HG03442 (cell line): ENCODE measurements around the gene LRP2.
"Not testable (repeated sequence)": the region's sequence is repeated elsewhere in the genome, so short reads cannot be mapped to it uniquely, and the experiment has no call there.

Experiments
- ATAC-seq: cut with Tn5 transposase; IDR thresholded peaks from one replicate; pipeline ENCODE4 v1.9.1; 2021; ENCODE audit warnings: mild to moderate bottlenecking, moderate library complexity; ENCODE audit not compliant: unreplicated experiment

LRP2 gene

DNA sequence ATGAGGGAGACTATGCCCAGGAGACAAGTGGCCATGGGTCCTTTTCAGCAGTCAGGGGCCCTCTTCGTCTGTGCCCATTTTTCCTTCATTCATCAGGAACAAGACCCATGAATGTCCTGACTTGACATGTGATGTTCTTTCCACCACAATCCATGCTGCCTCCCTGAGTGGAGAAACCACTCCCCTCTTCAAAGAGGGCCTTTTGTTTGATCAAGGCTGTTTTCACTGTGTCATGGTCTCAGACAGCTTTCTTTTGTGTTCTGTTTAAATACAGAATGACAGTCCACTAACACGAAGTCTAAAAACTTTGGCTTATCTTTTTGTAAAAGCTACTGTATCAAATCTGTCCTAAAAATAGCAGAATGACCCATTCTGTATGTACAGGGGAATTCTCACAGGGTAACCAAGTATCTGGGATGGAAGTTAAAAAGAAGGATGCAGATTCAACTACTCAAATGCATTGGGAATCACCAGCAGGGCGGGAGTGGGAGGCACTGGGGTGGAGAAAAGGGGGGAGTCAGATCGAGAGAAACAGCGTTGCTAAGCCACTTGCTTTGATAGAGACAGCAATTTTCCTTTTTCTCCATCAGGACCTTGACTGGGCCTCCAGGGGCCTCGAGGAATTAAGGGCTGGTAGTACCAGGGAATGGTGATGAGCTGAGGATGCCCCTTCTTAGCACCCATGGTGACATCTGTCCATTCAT is 13.9 kb downstream of the LRP2 start:
- ATAC-seq, result no peak

DNA sequence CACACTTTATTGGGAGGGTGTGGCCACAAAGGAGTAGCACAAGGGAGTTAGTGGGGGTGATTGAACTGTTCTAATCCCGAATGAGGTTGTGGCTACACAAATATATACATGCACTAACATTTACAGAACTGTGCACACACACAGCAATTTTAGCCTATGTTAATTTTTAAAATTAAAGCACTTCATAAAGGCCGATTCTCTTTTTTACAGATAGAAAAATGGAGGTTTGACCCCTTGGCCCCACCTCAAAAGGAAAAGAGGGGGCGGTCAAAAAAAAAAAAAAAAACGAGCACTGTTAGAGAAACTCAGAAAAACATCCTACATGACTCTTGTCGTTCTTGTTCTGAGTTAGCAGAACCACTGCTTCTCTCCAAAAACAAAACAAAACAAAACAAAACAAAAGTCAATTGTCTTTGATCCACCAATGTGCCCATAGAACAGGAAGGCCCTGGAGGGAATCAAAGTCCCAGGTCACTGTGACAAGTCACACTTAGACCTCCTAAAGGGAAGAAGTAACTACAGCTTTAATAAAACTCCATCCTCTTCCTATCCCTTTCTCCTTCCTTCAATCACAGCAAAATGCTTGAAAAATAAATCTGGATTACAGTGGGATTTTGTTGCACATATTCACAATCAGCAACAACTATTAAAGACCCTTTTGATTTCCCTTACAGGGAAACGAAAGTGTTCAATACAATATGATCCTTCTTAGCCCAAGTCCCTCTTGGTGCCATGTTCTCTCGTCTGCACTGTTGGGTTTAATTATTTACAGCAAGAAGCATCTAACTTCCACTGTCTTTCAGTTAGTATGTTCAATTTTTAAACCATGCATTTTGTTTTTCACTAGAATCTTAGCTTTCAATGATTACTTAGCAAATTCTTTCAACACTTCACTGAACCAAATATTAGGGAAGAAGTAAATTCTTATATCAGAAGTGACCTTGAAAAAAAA is 16.6 kb downstream of the LRP2 start:
- no peak for ATAC-seq

DNA sequence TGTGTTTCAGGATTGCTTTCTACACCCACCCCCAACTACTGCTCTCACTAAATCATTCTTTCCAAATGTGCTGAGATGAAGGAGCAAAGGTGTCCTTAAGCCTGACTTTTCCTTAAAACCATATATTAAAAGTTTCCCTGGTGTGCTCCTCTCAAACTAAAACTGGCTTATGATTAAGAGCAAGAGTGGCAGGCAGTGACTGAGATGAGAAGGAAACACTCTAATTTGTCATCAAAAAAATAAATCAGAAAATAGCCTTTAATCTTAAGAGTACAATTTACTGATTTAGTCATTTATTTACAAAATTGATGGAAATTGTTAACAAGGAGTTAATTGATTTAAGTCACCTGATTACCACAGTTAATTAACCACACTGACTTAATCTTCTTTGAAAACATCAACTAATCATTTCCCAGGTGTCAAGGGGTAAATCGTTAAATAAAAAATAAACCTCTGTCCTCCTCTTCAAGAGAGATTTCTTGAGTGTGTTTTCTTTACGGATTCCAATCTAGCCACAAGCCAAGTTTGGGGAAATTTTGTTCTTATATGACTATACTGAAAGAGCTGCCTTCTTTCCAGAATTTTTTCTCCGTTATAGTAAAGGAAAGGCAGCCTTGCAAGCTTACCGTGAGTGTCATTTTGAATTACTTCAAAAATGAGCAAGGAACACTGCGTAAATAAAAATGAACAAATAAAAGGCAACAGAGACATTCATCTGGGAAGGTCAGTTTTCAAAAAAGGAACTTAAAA is 17.4 kb downstream of the LRP2 start:
- no peak for ATAC-seq

DNA sequence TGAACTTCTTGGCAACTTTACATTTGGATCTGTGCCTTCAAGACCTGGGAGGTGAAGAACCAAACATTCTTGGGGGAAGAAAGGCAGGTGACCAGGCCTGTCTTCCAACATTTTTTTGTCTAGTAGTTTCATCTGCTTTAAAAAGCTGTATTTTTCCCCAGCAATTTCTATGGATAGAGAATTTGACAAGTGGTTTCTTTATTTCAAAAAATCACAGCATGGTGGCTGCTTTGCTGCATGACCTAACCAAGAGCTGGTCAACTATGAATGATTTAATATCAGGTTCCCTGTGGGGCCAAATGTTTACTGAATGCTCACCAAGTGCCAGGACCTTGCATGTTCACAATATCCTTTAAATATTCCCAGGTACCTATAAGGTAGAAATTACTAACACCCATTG is 19.1 kb downstream of the LRP2 start:
- no peak for ATAC-seq

DNA sequence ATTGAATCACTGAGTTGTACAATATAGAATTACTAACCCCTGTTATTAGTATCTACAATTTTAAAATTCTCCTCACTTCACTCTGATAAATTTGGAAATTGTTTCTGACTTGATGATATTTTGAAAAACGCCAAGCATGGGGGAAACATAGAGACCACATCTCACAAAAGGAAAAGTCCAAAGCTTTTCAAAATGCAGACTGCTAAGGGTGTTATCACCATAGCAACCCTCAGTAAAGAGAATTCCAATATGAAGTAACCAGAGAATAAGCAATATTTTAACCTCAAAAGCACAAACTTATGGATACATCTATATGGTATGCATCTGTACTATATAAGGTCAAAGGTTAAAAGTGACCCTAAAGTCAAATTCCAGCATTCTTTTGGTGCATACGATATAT is 22.7 kb downstream of the LRP2 start:
- no peak for ATAC-seq

DNA sequence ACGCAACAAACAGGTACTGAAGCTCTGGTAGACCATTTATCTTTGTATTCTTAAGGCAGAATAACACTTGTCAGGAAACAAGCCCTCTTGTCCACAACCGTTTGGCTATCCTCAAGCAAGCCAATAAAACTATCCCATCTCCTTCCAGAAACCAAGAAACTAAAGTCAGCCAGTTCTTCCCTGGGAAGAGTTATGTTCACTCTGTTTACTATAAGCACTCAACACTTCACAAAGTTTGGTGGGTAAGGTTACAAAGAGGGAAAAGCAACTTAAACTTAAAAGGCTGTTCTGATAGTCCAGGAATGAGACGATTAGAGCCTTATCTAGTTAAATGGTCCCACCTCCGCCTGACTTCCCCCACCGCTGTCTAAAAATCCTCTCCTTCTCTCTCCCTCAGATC is 25.6 kb downstream of the LRP2 start:
- no peak for ATAC-seq

DNA sequence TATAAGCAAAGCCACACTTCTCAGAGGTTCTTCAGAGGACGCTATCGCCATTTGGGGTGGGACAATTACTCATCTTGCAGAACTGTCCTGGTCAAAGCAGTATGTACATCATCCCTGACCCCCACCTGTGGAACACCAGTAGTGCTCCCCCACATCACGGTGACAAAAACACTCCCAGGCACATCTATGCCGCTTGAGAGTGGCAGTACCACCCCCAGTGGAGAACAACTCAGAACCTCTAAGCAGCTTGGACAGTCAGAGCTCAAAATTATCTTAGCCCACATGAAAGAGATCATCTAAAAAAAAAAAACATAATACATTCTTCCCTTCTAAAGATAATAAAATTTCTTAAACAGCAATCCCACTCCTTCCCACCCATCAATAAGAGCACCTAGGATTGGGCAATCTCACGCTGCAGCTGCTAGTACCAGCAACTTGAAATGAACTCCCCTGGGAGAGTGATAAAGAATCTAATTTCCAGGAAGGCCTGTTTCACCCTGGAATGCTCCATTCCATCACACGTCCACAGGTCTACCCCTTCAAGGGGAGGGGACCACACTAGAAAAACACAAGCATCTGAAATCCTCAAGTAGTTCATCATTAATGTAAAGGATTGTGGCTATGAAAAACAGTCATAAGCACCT is 31.7 kb downstream of the LRP2 start:
- no peak for ATAC-seq

DNA sequence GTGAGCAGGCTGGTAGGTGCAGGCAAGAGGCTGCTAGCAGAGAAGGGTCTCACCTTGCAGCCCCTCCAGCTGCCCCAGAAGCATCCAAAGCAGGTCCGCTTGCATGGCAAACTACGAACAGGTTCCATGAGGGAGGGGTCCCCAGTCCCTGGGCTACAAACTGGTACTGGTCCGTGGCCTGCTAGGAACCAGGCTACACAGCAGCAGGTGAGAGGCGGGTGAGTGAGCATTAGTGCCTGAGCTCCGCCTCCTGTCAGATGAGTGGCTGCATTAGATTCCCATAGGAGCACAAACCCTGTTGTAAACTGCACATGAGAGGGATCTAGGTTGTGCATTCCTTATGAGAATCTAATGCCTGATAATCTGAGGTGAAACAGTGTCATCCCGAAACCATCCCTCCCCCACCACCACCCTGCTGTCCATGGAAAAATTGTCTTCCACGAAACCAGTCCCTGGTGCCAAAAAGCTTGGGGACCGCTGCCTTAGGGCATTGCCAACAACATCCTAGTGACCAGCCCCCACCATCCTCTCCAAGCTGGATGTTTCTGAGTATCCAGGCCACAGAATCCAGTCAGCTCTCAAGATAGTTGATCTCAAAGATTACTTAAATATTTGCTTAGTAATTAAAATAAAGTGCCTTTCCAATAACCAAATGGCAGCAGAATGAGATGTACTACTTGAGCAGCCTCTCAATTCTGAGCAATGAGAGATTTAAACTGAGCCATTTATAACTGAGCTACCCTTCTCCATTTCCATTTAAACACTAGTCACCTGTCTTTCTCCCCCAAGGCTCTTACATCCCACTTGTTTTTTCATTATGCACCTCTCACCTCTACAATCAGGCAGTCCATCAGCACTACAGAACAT is 32.4 kb downstream of the LRP2 start:
- no peak for ATAC-seq

DNA sequence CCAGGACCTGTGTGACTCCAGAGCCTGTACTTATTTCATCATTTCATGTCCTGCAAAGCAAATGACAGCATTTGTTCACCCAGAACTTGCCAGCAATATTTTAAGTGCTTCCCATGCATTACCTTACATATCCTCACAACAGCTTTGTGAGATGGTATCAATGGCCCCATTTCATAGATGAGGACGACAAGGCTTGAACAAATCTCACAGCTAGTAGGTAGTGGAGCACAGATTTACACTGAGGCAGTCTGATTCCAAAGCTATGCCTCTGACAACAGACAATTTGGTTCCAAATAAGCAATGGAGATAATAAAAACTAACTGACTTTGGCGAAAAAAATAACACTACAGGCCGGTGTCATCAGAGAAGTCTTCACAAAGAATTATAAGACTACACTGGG is 33.5 kb downstream of the LRP2 start:
- ATAC-seq, result no peak

DNA sequence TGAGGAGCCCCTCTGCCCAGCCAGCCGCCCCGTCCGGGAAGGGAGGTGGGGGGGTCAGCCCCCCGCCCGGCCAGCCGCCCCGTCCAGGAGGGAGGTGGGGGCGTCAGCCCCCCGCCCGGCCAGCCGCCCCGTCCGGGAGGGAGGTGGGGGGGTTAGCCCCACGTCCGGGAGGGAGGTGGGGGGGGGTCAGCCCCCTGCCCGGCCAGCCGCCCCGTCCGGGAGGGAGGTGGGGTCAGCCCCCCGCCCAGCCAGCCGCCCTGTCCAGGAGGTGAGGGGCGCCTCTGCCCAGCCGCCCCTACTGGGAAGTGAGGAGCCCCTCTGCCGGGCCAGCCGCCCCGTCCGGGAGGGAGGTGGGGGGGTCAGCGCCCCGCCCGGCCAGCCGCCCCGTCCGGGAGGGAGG is 34.5 kb downstream of the LRP2 start:
- ATAC-seq, result not testable (repeated sequence)

DNA sequence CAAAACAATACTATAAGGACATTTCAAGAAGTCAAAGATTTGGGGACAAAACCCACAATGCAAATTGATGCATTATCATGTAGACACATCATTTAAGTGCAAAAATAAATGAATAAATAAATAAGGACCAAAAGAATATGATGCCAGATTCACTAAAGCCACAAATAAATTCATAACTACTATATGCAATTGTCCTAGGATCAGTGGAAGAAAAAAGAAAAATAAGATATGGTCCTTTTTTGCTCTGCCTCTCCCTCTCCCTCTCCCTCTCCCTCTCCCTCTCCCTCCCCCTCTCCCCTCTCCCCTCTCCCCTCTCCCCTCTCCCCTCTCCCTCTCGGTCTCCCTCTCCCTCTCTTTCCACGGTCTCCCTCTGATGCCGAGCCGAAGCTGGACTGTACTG is 36.4 kb downstream of the LRP2 start:
- not testable (repeated sequence) for ATAC-seq

DNA sequence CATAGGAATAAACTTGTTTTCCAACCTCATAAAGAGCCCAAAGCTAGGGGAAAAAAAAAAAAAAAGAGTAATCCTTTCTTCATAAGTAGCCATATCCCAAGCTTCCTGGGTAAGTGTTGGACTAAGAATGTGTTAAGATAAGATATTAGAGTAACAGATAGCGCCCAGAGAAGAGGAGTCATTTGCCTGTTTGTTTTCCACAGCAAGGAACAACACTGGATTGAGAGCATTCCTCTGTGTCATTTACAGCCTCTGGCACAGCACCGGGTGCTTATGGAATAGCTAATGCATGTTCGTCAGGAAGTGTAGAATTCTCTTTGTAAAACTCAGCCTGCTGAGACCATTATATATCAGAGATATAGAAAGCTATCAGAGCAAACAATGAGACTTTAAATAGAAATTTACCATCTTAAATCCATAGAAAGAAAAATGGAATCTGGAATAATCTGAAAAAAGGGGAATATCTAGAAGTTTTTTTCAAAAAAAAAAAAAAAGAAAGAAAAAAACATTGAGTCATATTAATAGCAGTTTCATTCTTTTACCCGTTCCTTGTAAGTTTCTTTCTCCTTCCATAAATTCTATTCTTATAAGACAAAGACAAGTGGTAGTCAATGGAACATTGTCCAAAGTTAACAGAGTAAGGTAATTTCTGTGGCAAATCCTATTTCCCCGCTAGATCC is 37.6 kb downstream of the LRP2 start:
- ATAC-seq, result no peak

DNA sequence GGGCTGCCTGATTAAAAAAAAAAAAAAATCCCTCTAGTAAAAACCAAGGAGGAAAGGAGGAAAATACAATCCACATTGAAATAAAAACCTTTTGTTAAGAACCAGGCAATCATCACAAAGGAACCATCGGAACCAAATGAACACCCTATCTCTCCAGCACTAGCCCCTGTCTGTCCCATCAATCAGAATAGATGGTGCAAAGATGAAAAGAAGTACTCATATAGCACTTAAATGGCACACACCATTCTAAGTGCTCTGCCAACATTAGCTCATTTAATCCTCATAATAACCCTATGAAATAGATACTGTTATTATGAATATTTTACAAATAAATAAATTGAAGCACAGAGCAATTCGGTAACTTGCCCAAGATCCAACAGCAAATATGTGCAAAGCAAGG is 38.5 kb downstream of the LRP2 start:
- ATAC-seq, result no peak

DNA sequence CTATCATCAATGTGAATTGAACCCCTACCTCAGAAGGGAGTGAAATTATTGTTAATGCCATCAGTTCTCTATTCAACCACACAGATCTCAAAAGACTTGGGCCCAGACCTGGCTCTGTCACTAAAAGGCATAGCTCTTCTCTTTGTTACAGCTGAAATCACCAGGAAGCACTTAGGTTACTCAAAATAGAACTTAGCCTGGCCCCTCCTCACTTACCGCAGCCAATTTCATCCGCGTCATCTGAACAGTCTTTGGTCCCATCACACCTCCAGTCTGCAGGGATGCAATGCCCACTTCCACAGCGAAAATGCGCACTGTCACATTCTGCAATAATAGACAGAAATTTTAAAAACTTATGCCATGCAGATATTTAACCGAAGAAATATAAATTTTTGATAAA is 41.8 kb downstream of the LRP2 start:
- ATAC-seq, result no peak

DNA sequence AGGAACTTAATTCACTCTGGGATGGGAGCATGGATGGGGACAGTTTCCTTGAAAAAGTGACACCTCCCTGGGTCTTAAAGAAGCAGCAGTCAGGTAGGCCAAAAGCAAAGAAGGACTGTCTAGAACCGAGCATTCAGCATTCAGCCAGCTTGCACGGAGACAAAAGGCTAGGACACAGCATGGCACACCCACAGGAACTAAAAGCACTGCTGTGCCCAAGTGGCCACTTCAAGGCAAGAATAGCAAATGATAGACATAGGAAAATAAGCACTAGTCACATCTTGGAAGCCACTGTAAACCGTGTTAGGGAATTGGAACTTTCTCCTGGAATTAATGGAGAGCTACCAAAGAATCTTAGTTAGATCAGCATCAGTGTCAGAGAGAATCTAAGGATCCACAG is 47.0 kb downstream of the LRP2 start:
- ATAC-seq, result no peak

DNA sequence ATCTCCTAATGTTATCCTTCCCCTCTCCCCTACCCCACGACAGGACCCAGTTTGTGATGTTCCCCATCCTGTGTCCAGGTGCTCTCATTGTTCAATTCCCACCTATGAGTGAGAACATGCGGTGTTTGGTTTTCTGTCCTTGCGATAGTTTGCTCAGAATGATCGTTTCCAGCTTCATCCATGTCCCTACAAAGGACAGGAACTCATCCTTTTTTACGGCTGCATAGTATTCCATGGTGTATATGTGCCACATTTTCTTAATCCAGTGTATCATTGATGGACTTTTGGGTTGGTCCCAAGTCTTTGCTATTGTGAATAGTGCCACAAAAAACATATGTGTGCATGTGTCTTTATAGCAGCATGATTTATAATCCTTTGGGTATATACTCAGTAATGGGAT is 54.0 kb downstream of the LRP2 start:
- not testable (repeated sequence) for ATAC-seq

DNA sequence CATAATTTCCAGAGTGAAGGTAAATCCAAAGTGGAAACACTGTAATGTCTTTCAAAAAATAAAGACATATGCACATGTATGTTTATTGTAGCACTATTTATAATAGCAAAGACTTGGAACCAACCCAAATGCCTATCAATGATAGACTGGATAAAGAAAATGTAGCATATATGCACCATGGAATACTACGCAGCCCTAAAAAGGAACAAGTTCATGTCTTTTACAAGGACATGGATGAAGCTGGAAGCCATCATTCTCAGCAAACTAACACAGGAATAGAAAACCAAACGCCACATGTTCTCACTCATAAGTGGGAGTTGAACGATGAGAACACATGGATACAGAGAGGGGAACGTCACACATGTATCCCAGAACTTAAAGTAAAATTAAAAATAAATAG is 57.6 kb downstream of the LRP2 start:
- ATAC-seq, result not testable (repeated sequence)

DNA sequence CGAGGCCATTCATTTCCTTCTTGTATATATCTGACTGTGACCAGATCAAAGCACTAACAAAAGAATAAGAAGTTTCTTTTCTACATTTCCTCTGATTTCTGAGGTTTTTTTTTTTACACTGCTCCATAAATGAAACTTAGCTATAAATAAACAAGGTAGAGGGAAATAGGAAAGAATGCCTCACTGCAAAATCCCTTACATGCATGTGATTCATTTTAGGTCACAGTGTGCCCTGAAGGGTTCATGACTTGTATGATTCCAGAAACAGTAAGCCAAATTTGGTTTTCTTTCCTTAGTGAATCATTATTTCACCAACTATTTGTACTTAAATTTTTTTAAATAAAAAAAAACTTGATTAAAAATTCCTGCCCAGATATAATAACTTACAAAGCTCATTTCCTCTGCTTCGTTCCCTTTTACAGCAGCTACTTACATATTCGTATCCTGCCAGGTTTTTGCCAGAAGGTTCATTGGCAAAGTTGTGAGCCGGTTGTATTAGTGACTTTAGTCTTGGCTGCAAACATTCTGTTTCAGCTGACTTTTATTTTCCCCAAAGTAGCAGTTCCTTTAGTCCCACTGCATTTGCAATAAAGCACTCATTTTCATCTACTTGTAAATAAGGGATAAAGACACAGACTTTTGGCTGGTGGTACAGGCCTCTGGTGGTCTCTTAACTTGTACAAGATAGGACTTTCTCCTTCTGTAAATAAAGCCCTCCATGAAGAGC is 58.6 kb downstream of the LRP2 start:
- no peak for ATAC-seq

DNA sequence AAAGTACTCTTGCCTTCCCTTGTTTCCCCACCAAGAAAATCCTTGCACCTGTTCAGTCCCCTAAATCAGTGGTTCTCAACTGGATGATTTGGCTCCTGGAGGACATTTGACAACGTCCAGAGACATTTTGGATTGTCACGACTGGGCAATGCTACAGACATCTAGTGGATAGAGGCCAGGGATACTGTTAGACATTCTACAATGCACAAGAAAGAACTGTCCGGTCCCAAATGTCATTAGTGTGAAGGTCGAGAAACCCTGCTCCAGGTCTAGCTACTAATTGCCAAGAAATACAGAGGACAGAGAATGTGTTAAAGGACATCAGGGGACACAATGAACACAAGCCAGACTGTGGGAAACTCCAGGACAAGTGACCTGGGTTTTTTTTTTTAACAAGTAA is 60.0 kb downstream of the LRP2 start:
- no peak for ATAC-seq
